OCI-LY1 (cell line): ENCODE results near the gene CPVL.

Source experiments
- H2AFZ ChIP-seq: fragments of 200-600 bp; sonication (generic), shearing (Covaris generic); 2 replicates; pipeline ENCODE4 v1.6.0; 2014; ENCODE audit warnings: antibody characterized with exemption, mild to moderate bottlenecking, low read length
- H3F3A ChIP-seq: fragments of 200-600 bp; sonication (generic), shearing (Covaris generic); 2 replicates; pipeline ENCODE4 v1.6.0; 2014; ENCODE audit warnings: mild to moderate bottlenecking, antibody characterized with exemption, low read length, moderate library complexity; ENCODE audit not compliant: insufficient read depth
- H3K27ac ChIP-seq: fragments of 200-600 bp; sonication (generic); 2 replicates; pipeline ENCODE4 v1.5.1; 2014; ENCODE audit warnings: low read length, mixed run types, mild to moderate bottlenecking, low read depth; ENCODE audit not compliant: poor library complexity, severe bottlenecking
- H3K27me3 ChIP-seq: fragments of 200-600 bp; sonication (generic); 2 replicates; pipeline ENCODE4 v1.6.0; 2014; ENCODE audit warnings: antibody characterized with exemption, mild to moderate bottlenecking, low read length, moderate library complexity; ENCODE audit not compliant: insufficient read depth
- H3K36me3 ChIP-seq: fragments of 200-600 bp; sonication (generic); 2 replicates; pipeline ENCODE4 v1.6.1; 2014; ENCODE audit warnings: mild to moderate bottlenecking, antibody characterized with exemption, low read length, moderate library complexity, mixed read lengths; ENCODE audit not compliant: insufficient read depth
- H3K4me1 ChIP-seq: fragments of 200-600 bp; sonication (generic); 2 replicates; pipeline ENCODE4 v1.5.1; 2014; ENCODE audit warnings: mild to moderate bottlenecking, low read length, moderate library complexity; ENCODE audit not compliant: insufficient read depth, severe bottlenecking
- H3K4me2 ChIP-seq: fragments of 200-600 bp; sonication (generic), shearing (Covaris generic); 2 replicates; pipeline ENCODE4 v1.6.1; 2014; ENCODE audit warnings: low read length
- H3K4me3 ChIP-seq: fragments of 200-600 bp; sonication (generic); 2 replicates; pipeline ENCODE4 v1.5.1; 2014; ENCODE audit warnings: low read length, low read depth, mild to moderate bottlenecking, mixed read lengths; ENCODE audit not compliant: poor library complexity, severe bottlenecking
- H3K79me2 ChIP-seq: fragments of 200-600 bp; shearing (Covaris generic); 2 replicates; pipeline ENCODE4 v1.6.1; 2016; ENCODE audit warnings: mixed run types, low read length, mixed read lengths; ENCODE audit not compliant: insufficient read depth
- H3K9ac ChIP-seq: fragments of 200-600 bp; sonication (generic), shearing (Covaris generic); 2 replicates; pipeline ENCODE4 v1.6.1; 2014; ENCODE audit warnings: mild to moderate bottlenecking, low read length, mixed read lengths
- H3K9me2 ChIP-seq: fragments of 200-600 bp; sonication (generic), shearing (Covaris generic); 2 replicates; pipeline ENCODE4 v1.6.1; 2014; ENCODE audit warnings: low read depth, mild to moderate bottlenecking, low read length, mixed read lengths
- H3K9me3 ChIP-seq: fragments of 200-600 bp; shearing (Covaris generic); 2 replicates; pipeline ENCODE4 v1.6.1; 2014; ENCODE audit warnings: low read length, mixed read lengths
- H4K20me1 ChIP-seq: fragments of 200-600 bp; sonication (generic), shearing (Covaris generic); 2 replicates; pipeline ENCODE4 v1.6.0; 2016; ENCODE audit warnings: mild to moderate bottlenecking, low read length; ENCODE audit not compliant: insufficient read depth
- EZH2 ChIP-seq: fragments of 200-600 bp; sonication (generic), shearing (Covaris generic); IDR thresholded peaks from 2 replicates; pipeline ENCODE4 v1.8.0; 2017; ENCODE audit warnings: borderline replicate concordance, mixed run types, mild to moderate bottlenecking, antibody characterized with exemption, low read length, moderate library complexity, mixed read lengths
- TF ChIP-seq, protein P1 (sequence below): fragments of 200-600 bp; sonication (generic), shearing (Covaris generic); IDR thresholded peaks from 2 replicates; pipeline ENCODE4 v1.5.1; 2017; ENCODE audit warnings: mild to moderate bottlenecking, antibody characterized with exemption, low read length, moderate library complexity, mixed read lengths

The CPVL gene

DNA sequence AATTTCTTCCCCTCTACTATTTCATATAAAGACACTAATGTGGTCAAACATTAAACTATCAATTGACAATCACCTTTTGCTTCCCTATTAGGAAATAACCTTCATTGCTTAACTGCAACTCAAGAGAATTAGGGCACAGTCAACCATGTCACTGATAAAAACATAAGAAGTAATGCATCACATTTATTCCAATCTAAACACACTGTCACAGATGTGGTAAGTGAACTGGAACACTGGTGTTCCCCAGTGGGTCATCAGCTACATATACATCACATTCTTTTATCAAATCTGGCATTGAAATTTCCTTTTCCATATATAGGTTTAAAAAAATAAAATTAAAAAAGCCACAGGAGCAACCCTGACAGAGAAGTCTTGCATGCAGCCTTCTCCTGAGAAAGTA lies 191.9 kb downstream of the CPVL start:
- Histone ChIP-seq H3K79me2 (no peaks in the 10 kb centered on the region), H3K4me2 (no peak overlapping the region), H3K36me3 (no peaks in the 10 kb centered on the region), H3K27ac (no peak overlapping the region), H3K9ac (no peak overlapping the region), H3K4me3 (no peak overlapping the region), H4K20me1 (no peaks in the 10 kb centered on the region), H3K9me3 (no peaks in the 10 kb centered on the region), H2AFZ (no peak overlapping the region), H3K27me3 (no peaks in the 10 kb centered on the region), H3F3A (no peaks in the 10 kb centered on the region), H3K4me1 (no peaks in the 10 kb centered on the region), H3K9me2 (no peaks in the 10 kb centered on the region)
- no peak for TF ChIP-seq EZH2
- TF ChIP-seq, protein P1, sequence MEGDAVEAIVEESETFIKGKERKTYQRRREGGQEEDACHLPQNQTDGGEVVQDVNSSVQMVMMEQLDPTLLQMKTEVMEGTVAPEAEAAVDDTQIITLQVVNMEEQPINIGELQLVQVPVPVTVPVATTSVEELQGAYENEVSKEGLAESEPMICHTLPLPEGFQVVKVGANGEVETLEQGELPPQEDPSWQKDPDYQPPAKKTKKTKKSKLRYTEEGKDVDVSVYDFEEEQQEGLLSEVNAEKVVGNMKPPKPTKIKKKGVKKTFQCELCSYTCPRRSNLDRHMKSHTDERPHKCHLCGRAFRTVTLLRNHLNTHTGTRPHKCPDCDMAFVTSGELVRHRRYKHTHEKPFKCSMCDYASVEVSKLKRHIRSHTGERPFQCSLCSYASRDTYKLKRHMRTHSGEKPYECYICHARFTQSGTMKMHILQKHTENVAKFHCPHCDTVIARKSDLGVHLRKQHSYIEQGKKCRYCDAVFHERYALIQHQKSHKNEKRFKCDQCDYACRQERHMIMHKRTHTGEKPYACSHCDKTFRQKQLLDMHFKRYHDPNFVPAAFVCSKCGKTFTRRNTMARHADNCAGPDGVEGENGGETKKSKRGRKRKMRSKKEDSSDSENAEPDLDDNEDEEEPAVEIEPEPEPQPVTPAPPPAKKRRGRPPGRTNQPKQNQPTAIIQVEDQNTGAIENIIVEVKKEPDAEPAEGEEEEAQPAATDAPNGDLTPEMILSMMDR: no peak

DNA sequence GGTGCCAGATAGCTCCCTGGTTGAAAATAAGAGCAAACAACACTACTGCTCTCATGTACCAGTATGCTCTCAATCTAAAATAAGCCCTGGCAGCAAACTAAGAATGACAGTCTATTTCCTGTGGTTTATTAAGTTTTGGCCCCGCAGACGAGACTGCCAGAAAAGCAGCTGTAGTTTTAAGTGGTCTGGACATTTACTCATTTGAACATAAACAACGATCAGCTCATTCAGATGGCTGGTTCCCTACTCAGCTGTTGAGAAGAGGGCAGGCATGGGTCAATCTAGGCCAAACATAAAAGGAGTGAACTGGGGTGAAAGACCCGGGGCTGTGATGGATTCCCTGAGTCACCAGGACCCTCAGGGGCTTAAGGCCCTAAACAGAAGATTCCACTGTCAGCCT lies 192.7 kb downstream of the CPVL start:
- Histone ChIP-seq H3K36me3 (no peaks in the 10 kb centered on the region), H2AFZ (no peak overlapping the region), H3K9me3 (no peaks in the 10 kb centered on the region), H3K4me2 (no peak overlapping the region), H3K4me1 (no peaks in the 10 kb centered on the region), H3K4me3 (no peak overlapping the region), H3K79me2 (no peaks in the 10 kb centered on the region), H3F3A (no peaks in the 10 kb centered on the region), H3K9me2 (no peaks in the 10 kb centered on the region), H4K20me1 (no peaks in the 10 kb centered on the region), H3K27ac (no peak overlapping the region), H3K9ac (no peak overlapping the region), H3K27me3 (no peaks in the 10 kb centered on the region)
- TF ChIP-seq, protein P1: no peak
- no peak for TF ChIP-seq EZH2
